ENCODE results near the gene LMAN2.

- TF ChIP-seq POLR2A (IDR thresholded peaks at IDR 0.05) = no peak
- no peak for TF ChIP-seq CTCF (IDR thresholded peaks at IDR 0.05)
Observed at GRCh38 chr5:177316005-177316404, 35.5 kb downstream of the LMAN2 start.

Data from Peyer's patch (tissue), 4 donors.